Neural progenitor cell (in vitro differentiated cells): ENCODE results near the gene NPPB. TPM values are rescaled to one million over a fixed set of nuclear protein-coding genes. Genes with fewer than 3 reads are reported as not detected.

Experiments
- DNase-seq: peaks from one replicate; pipeline ENCODE4 v3.0.0-alpha.2; 2016; ENCODE audit warnings: low spot score
- H2AFZ ChIP-seq: fragments of 200-600 bp; sonication (generic); replicated peaks from 2 replicates; pipeline ENCODE4 v1.6.1; 2016; ENCODE audit warnings: antibody characterized with exemption
- H3F3A ChIP-seq: fragments of 200-600 bp; sonication (generic); 2 replicates; pipeline ENCODE4 v1.6.1; 2016; ENCODE audit warnings: antibody characterized with exemption, low read depth
- H3K27ac ChIP-seq: fragments of 200-600 bp; sonication (generic); 2 replicates; pipeline ENCODE4 v1.5.1; 2016; ENCODE audit warnings: mild to moderate bottlenecking
- H3K27me3 ChIP-seq: fragments of 200-600 bp; sonication (generic); 2 replicates; pipeline ENCODE4 v1.6.1; 2016; ENCODE audit warnings: mild to moderate bottlenecking, moderate library complexity
- H3K36me3 ChIP-seq: fragments of 200-600 bp; sonication (generic); 2 replicates; pipeline ENCODE4 v1.5.1; 2016
- H3K4me1 ChIP-seq: fragments of 200-600 bp; sonication (generic); 2 replicates; pipeline ENCODE4 v1.6.1; 2016; ENCODE audit warnings: mixed run types
- H3K4me2 ChIP-seq: fragments of 200-600 bp; sonication (generic); 2 replicates; pipeline ENCODE4 v1.6.1; 2016
- H3K4me3 ChIP-seq: fragments of 200-600 bp; sonication (generic); 2 replicates; pipeline ENCODE4 v1.5.1; 2016
- H3K79me2 ChIP-seq: fragments of 200-600 bp; sonication (generic); 2 replicates; pipeline ENCODE4 v1.6.1; 2016; ENCODE audit warnings: low read depth
- H3K9ac ChIP-seq: fragments of 200-600 bp; sonication (generic); 2 replicates; pipeline ENCODE4 v1.6.1; 2016
- H3K9me3 ChIP-seq: fragments of 200-600 bp; sonication (generic); 2 replicates; pipeline ENCODE4 v1.5.1; 2016; ENCODE audit warnings: low read depth
- H4K20me1 ChIP-seq: fragments of 200-600 bp; sonication (generic); 2 replicates; pipeline ENCODE4 v1.6.1; 2016; ENCODE audit warnings: low read depth
- H3K27ac Mint-ChIP-seq: 3 replicates; pipeline ENCODE4 v1.8.0; 2021; ENCODE audit warnings: mixed read lengths
- H3K27me3 Mint-ChIP-seq: 2 replicates; pipeline ENCODE4 v1.8.0; 2022; ENCODE audit warnings: low read depth, mild to moderate bottlenecking, inconsistent platforms, moderate library complexity, mixed read lengths; ENCODE audit not compliant: insufficient read depth
- H3K36me3 Mint-ChIP-seq: 3 replicates; pipeline ENCODE4 v1.8.0; 2021; ENCODE audit warnings: mixed read lengths
- H3K4me1 Mint-ChIP-seq: 3 replicates; pipeline ENCODE4 v1.8.0; 2021; ENCODE audit warnings: mixed read lengths
- H3K4me3 Mint-ChIP-seq: 3 replicates; pipeline ENCODE4 v1.8.0; 2021; ENCODE audit warnings: mild to moderate bottlenecking, moderate library complexity, mixed read lengths
- H3K9me3 Mint-ChIP-seq: 3 replicates; pipeline ENCODE4 v1.8.0; 2020; ENCODE audit warnings: mixed read lengths
- CTCF ChIP-seq: fragments of 200-600 bp; sonication (generic); IDR thresholded peaks from 2 replicates; pipeline ENCODE4 v1.5.1; 2017; ENCODE audit warnings: antibody characterized with exemption, mild to moderate bottlenecking
- EZH2 ChIP-seq: fragments of 200-600 bp; sonication (generic); IDR thresholded peaks from 2 replicates; pipeline ENCODE4 v1.6.1; 2017; ENCODE audit warnings: antibody characterized with exemption, mild to moderate bottlenecking, moderate library complexity
- EZH2phosphoT487 ChIP-seq: fragments of 200-600 bp; sonication (generic); IDR thresholded peaks from 2 replicates; pipeline ENCODE4 v1.6.1; 2017; ENCODE audit warnings: antibody characterized with exemption
- total RNA-seq: library from RNA; depleted of rRNA; stranded (reverse); fragments of >200 nt; gene quantifications from 2 replicates; pipeline ENCODE4 v1.2.3, GENCODE V29; 2015; ENCODE audit warnings: low replicate concordance

NPPB gene
- total RNA-seq, 1 donor from 2014 or later = not detected

- Mint-ChIP-seq H3K4me3 (no peak overlapping the region), H3K27ac (no peak overlapping the region), H3K27me3 (peaks cover 11% of the 10 kb centered on the region), H3K9me3 (no peaks in the 10 kb centered on the region), H3K4me1 (peaks cover 11% of the 10 kb centered on the region), H3K36me3 (no peaks in the 10 kb centered on the region)
- Histone ChIP-seq H3K9me3 (no peaks in the 10 kb centered on the region), H3K4me2 (no peak overlapping the region), H3K4me3 (no peak overlapping the region), H3K27ac (no peak overlapping the region), H2AFZ (no peak overlapping the region), H3K4me1 (no peaks in the 10 kb centered on the region), H3K36me3 (no peaks in the 10 kb centered on the region), H4K20me1 (no peaks in the 10 kb centered on the region), H3K79me2 (no peaks in the 10 kb centered on the region), H3K27me3 (no peaks in the 10 kb centered on the region), H3F3A (no peaks in the 10 kb centered on the region), H3K9ac (no peak overlapping the region)
- TF ChIP-seq EZH2phosphoT487 (no peak), CTCF (no peak), EZH2 (no peak)
- no peak for DNase-seq
Observed at GRCh38 chr1:11879311-11880180, 20.8 kb upstream of the NPPB start.

GRCh38 chr1:11878891-11879190 is 20.1 kb upstream of the NPPB start:
- no peak overlapping the region for H3K27ac ChIP-seq

GRCh38 chr1:11878081-11878890 is 19.5 kb upstream of the NPPB start:
- no peaks in the 10 kb centered on the region for H3K79me2 ChIP-seq
- peaks cover 13% of the 10 kb centered on the region for H3K4me1 Mint-ChIP-seq
- DNase-seq = no peak
- peaks cover 11% of the 10 kb centered on the region for H3K27me3 Mint-ChIP-seq
- no peaks in the 10 kb centered on the region for H3K36me3 ChIP-seq
- no peak overlapping the region for H3K27ac ChIP-seq
- no peak for TF ChIP-seq EZH2
- H3K4me2 ChIP-seq = no peak overlapping the region
- no peak overlapping the region for H3K27ac Mint-ChIP-seq
- H4K20me1 ChIP-seq = no peaks in the 10 kb centered on the region
- H3K9me3 ChIP-seq = no peaks in the 10 kb centered on the region
- H3K9me3 Mint-ChIP-seq = no peaks in the 10 kb centered on the region
- H3K4me3 ChIP-seq = no peak overlapping the region
- H3F3A ChIP-seq = no peaks in the 10 kb centered on the region
- H3K4me1 ChIP-seq = no peaks in the 10 kb centered on the region
- no peak overlapping the region for H2AFZ ChIP-seq
- no peak overlapping the region for H3K9ac ChIP-seq
- H3K4me3 Mint-ChIP-seq = no peak overlapping the region
- H3K27me3 ChIP-seq = no peaks in the 10 kb centered on the region
- H3K36me3 Mint-ChIP-seq = no peaks in the 10 kb centered on the region

More at GRCh38 chr1:11878891-11879190, 20.1 kb upstream of the NPPB start:
- Mint-ChIP-seq H3K27me3 (peaks cover 11% of the 10 kb centered on the region), H3K27ac (no peak overlapping the region), H3K36me3 (no peaks in the 10 kb centered on the region), H3K4me3 (no peak overlapping the region), H3K9me3 (no peaks in the 10 kb centered on the region), H3K4me1 (peaks cover 11% of the 10 kb centered on the region)
- Histone ChIP-seq H4K20me1 (no peaks in the 10 kb centered on the region), H3K79me2 (no peaks in the 10 kb centered on the region), H3F3A (no peaks in the 10 kb centered on the region), H3K9me3 (no peaks in the 10 kb centered on the region), H3K27me3 (no peaks in the 10 kb centered on the region), H2AFZ (no peak overlapping the region), H3K4me3 (no peak overlapping the region), H3K4me1 (no peaks in the 10 kb centered on the region), H3K36me3 (no peaks in the 10 kb centered on the region), H3K4me2 (no peak overlapping the region), H3K9ac (no peak overlapping the region)
- DNase-seq = no peak
- TF ChIP-seq EZH2phosphoT487 (no peak), CTCF (no peak), EZH2 (no peak)

GRCh38 chr1:11877074-11877473 is 18.3 kb upstream of the NPPB start:
- H3K27me3 Mint-ChIP-seq = peaks cover 11% of the 10 kb centered on the region
- H3K4me1 Mint-ChIP-seq = peaks cover 9% of the 10 kb centered on the region

More at GRCh38 chr1:11877074-11877473, 18.3 kb upstream of the NPPB start:
- no peaks in the 10 kb centered on the region for H3K36me3 Mint-ChIP-seq
- Histone ChIP-seq H3K27me3 (no peaks in the 10 kb centered on the region), H3K9me3 (no peaks in the 10 kb centered on the region), H3K4me2 (no peak overlapping the region), H4K20me1 (no peaks in the 10 kb centered on the region), H3K4me1 (no peaks in the 10 kb centered on the region), H3K36me3 (no peaks in the 10 kb centered on the region), H3K27ac (no peak overlapping the region), H3K79me2 (no peaks in the 10 kb centered on the region), H2AFZ (no peak overlapping the region), H3K9ac (no peak overlapping the region), H3F3A (no peaks in the 10 kb centered on the region), H3K4me3 (no peak overlapping the region)
- TF ChIP-seq CTCF (no peak), EZH2phosphoT487 (no peak), EZH2 (no peak)
- H3K9me3 Mint-ChIP-seq = no peaks in the 10 kb centered on the region
- no peak for DNase-seq
- H3K4me3 Mint-ChIP-seq = no peak overlapping the region
- no peak overlapping the region for H3K27ac Mint-ChIP-seq
